Measurements from ENCODE around the gene KLF12.
A peak's percentile ranks its signal among the peaks of the same experiment; 100 is the strongest.

KLF12 gene

GRCh38 chr13:74134777-74135325 lies 647 bp upstream of the KLF12 start:
- no peak for DNase-seq

- DNase-seq, result peak in 1 of 2 experiments; percentile 24
Observed at GRCh38 chr13:74133657-74134201, 475 bp downstream of the KLF12 start.

GRCh38 chr13:74132776-74133656 lies 1.2 kb downstream of the KLF12 start:
- no peak for DNase-seq

GRCh38 chr13:74132152-74132775 lies 1.9 kb downstream of the KLF12 start:
- DNase-seq, result peak in 1 of 2 experiments; percentile 9

DNA sequence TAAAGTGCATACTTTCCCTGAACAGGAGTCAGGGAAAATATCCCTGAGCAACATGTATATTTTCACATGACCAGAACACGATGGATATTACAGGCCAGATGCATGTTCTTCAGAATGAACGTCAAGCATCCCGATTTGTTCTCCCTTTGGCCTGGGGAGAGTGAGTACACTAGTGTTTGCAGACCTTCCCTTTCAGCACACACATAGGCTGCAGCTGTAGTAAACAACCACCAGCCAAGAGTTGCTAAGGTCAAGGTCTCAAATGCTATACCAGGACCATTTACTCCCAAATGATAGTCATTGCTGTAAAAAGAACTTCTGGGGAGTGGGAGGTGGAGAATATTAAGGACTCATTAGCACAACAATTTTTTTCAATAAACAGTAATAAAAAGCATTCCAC lies 3.0 kb downstream of the KLF12 start:
- DNase-seq, result peak in 1 of 2 experiments; percentile 21

- DNase-seq, result no peak
Observed at GRCh38 chr13:74129500-74130191, 4.6 kb downstream of the KLF12 start.

DNA sequence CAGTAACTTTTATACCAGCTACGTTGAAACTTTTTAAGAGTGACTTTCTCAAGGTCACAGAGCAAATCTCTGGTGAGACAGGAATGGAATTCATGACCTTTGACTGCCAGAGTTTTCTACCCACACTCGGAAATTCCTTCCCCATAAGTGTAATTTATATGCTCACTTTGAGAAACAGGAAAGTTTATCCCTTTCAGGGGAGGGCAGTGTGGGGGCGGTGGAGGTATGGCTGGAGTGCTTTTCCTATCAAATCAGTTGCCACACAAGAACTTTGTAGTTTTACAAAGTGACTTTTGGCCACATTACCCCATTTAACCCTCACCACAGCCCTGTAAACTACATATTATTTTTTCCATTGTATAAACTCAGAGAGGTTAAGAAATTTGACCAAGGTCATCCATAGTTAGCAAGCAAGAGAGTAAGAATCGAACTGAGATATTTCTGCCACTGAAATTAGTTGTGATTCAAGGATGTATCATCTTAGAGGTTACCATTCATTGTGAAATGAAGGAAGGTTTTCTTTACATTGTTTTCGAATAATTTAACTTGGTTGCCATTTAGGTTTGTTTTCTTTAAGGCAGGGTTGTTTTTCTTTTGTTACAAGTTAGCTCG lies 5.9 kb downstream of the KLF12 start:
- no peak for DNase-seq

DNA sequence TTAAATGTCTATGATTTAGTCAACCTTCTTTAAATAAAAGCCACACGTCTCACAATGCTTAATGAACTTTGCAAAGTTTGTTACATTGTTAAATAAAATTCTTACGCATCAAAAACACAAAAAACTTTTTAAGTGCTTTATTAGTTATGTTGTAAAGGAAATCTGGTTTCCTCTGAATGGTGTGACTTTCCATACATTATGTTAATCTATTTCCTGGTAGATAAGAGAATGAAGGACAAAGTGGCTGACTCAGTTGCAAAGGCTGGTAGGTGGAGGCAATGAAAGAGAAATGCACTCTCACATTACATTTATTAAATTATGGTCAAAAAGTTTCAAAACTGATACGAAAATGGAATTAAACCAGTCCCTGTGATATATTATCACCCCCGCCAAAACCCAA lies 15.9 kb downstream of the KLF12 start:
- no peak for DNase-seq

- no peak for DNase-seq
Observed at GRCh38 chr13:74117207-74117705, 16.9 kb downstream of the KLF12 start.

GRCh38 chr13:74115133-74115532 lies 19.1 kb downstream of the KLF12 start:
- DNase-seq, result no peak

DNA sequence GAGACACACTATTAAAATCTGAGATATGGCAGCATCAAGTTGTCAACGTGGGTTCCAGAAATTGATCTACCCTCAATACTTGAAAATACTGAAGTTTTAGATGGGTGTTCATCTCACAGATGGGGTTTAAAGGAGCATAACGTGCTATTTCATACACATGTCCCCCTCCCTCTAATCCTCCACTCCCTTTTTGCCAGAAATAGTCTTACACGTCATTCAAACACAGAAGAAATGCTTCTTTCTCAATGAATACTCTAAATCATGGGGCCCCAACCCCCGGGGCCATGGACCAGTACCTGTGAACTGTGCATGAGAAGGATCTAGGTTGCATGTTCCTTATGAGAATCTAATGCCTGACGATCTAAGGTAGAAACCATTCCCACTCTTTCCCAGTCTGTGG lies 19.6 kb downstream of the KLF12 start:
- no peak for DNase-seq

DNA sequence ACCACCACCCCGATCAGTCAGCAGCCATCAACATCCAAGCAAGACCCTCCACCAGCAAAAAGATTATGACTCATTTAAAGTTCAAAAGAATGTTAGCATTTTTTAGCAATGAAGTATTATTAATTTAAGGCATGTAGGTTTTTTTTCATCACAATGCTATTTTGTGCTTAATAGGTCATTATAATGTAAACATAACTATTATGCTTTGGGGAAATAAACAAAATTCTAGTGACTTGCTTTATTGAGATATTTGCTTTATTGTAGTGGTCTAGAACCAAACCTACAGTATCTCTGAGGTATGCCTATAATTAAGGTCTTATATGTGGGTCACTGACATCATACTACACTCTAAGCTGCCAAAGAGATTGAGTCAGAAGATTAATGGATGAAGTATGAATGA lies 20.0 kb downstream of the KLF12 start:
- no peak for DNase-seq

GRCh38 chr13:74111901-74112824 lies 22.0 kb downstream of the KLF12 start:
- no peak for DNase-seq

DNA sequence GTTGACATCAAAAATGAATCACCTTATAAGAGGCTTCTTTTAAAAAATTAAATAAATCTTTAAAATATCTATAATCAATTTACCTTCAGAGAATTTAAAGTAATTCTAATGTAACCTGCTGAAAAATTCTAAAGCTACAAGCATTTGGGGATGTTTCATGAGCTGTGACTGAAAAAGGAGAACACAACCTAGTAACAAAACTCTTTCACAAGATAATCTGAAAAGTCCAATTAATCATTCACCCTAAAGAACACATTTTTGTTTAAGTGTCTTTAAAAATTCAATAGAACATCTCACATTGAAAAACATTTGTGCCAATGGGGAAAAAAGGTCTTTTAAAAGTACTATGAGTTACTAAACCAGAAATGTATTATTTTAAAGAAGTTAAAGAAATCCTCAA lies 22.8 kb downstream of the KLF12 start:
- DNase-seq, result no peak

GRCh38 chr13:74110053-74110452 lies 24.2 kb downstream of the KLF12 start:
- DNase-seq, result no peak

- DNase-seq, result no peak
Observed at GRCh38 chr13:74107598-74107997, 26.6 kb downstream of the KLF12 start.

DNA sequence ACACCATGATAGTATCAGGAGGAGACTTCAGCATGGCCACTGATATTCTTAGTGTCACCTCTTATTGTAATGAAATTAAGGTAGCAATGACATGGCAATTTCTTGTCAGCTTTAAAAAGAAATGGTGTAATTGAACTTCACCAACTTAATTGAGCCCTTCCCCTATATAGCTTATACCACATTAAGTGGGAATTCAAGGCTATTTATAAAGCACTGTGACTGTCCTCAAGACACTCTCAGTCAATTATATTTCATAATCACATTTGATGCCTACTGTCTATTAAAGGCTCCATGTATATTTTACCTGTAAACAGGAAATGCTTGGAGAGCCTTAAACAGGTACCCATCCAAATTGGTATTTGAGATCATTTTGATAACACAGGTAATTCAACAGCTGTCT lies 28.3 kb downstream of the KLF12 start:
- no peak for DNase-seq

DNA sequence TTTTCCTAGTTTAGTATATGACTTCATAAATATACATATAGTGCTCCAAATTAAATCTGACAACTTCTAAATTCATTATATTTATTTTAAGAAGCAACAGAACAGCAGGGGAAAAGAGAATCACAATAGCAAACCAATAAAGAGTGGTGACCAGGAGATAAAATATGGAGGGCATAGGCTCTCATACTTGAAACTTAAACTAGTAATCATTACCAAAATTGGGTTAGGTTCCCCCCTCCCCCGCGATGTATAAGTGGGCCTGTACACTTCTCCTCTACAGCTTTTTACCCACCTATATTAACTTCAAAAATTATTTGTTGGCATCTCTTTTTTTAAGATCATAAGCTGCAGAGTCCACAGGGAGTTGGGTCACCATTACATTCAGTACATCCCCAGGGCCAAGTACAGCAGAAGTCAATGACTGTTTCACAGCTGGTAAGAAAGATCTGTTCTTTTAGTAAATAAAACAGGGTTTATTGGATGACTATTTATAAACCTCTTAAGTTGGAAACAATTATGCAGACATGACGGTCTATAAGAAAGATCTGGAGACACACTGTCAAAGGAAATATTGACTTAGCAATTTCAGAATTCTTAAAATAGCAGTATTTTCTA lies 29.4 kb downstream of the KLF12 start:
- DNase-seq, result no peak

DNA sequence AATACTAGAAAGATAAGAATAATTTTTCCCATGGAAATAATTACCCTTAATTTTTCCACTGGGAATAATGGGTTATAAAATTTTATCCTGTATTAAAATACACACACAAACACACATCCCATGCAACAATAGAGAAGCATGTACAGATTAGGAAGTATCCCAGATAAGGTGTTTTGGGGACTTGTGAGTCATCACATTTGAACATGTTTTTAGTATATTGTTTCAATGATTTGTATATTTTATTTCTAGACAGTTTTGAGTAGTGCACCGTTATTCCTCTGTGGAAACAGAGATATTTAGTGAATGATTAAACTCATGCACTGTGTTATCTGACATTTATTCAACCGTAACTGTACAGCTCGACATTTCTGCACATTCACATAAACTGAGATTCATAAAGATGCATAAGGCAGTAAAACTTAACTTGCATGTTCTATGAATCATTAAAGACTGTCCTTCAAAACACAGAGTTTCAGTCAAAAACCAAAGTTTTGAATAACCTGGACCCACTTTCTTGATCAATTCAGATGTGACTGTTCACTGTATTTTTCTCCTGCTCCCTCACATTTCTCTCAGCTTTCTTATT lies 30.1 kb downstream of the KLF12 start:
- no peak for DNase-seq

DNA sequence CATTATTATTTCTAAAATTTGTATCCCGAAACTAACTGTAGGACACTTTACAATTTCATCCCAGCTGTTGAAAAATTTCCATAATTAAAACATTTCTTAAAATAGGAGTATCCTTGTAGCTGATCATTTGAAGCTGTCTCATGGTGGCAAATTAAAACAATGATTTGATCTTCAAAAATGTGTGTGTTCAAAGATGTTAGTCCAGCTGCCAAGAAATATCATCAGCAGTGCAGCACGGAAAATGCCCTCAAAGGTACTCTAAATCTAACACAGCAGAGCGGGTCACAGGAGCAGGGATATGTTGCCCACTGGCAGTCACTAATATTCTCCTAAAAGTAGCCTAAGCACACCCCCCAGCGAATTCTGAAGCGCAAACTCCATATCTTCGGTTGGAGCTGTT lies 31.0 kb downstream of the KLF12 start:
- DNase-seq, result no peak

DNA sequence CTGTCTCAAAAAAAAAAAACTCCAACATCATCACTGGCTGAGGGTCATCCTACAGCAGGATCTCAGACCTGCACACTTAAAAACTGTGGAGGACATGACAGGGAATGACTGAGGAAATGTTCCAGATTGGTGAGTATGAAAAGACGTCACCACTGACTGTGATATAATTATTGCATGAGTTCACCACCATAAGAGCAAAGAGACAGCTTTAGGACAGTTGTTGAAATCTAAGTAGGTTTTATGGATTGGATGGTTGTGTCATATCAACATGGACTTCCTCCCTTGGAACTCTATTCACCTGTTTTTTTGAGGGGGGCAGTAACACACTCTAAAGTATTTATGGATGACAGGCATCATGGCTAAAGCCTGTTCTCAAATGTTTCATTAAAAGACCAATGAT lies 31.5 kb downstream of the KLF12 start:
- DNase-seq, result no peak
